Activated T-helper 2 cell treated with anti-CD3 and anti-CD28 coated beads, Interferon-gamma antibody, Interleukin-2, Interleukin-4, amounts not matched to agents 10 μg/mL and 5 μg/mL and 100 μg/mL, durations not matched to agents 14 hours and 24 hours and 36 hours (primary cell): ENCODE results near the gene MAFG. TPM values are rescaled to one million over a fixed set of nuclear protein-coding genes. Genes with fewer than 3 reads are reported as not detected.

ENCODE experiments used
- DNase-seq: peaks from one replicate; pipeline ENCODE4 v3.0.0; 2021; ENCODE audit warnings: low spot score
- H3K27ac Mint-ChIP-seq: one replicate; pipeline ENCODE4 v1.8.0; 2021; ENCODE audit warnings: mixed read lengths
- H3K27me3 Mint-ChIP-seq: one replicate; pipeline ENCODE4 v1.8.0; 2021; ENCODE audit warnings: low read depth, mixed read lengths
- H3K36me3 Mint-ChIP-seq: one replicate; pipeline ENCODE4 v1.8.0; 2021; ENCODE audit warnings: low read depth, mixed read lengths
- H3K4me1 Mint-ChIP-seq: one replicate; pipeline ENCODE4 v1.8.0; 2021; ENCODE audit warnings: low read depth, mixed read lengths
- H3K4me3 Mint-ChIP-seq: one replicate; pipeline ENCODE4 v1.8.0; 2021; ENCODE audit warnings: low read depth, mild to moderate bottlenecking, moderate library complexity, mixed read lengths
- H3K9me3 Mint-ChIP-seq: one replicate; pipeline ENCODE4 v1.8.0; 2021; ENCODE audit warnings: mixed read lengths
- intact Hi-C: fragments of 100-400 bp; cut with micrococcal nuclease; formaldehyde crosslinking; loops from one replicate; pipeline ENCODE4 v1.15.1; 2023
- total RNA-seq: library from RNA; stranded (reverse); gene quantifications from 2 replicates; pipeline ENCODE4 v1.2.3, GENCODE V29; 2022

Gene MAFG
- total RNA-seq, 1 donor from 2014 or later = 30.3 TPM

GRCh38 chr17:81889602-81890001 lies 37.9 kb downstream of the MAFG start:
- peak overlapping the region; percentile 88 for H3K4me3 Mint-ChIP-seq
- H3K4me1 Mint-ChIP-seq = peaks cover 18% of the 10 kb centered on the region
- peaks cover 63% of the 10 kb centered on the region for H3K36me3 Mint-ChIP-seq
- DNase-seq = no peak
- intact Hi-C loops = loop anchor here (2.0 kb wide), 1 partner anchor 19 kb away; the partner anchor contains the start of gene ARHGDIA
- H3K27ac Mint-ChIP-seq = peak overlapping the region; percentile 92
- no peaks in the 10 kb centered on the region for H3K9me3 Mint-ChIP-seq
- no peaks in the 10 kb centered on the region for H3K27me3 Mint-ChIP-seq

- H3K27me3 Mint-ChIP-seq = no peaks in the 10 kb centered on the region
- no peaks in the 10 kb centered on the region for H3K9me3 Mint-ChIP-seq
Observed at GRCh38 chr17:81888988-81889595, 38.4 kb downstream of the MAFG start.

GRCh38 chr17:81888105-81888987 lies 39.2 kb downstream of the MAFG start:
- H3K27ac Mint-ChIP-seq = peak overlapping the region; percentile 85
- H3K27me3 Mint-ChIP-seq = no peaks in the 10 kb centered on the region
- peaks cover 71% of the 10 kb centered on the region for H3K36me3 Mint-ChIP-seq
- DNase-seq = no peak
- H3K9me3 Mint-ChIP-seq = no peaks in the 10 kb centered on the region
- H3K4me3 Mint-ChIP-seq = peak overlapping the region; percentile 71
- intact Hi-C loops = no loop called here
- H3K4me1 Mint-ChIP-seq = peaks cover 18% of the 10 kb centered on the region

More at GRCh38 chr17:81888988-81889595, 38.4 kb downstream of the MAFG start:
- H3K4me1 Mint-ChIP-seq = peaks cover 18% of the 10 kb centered on the region
- H3K4me3 Mint-ChIP-seq = peak overlapping the region; percentile 88
- intact Hi-C loops = no loop called here
- no peak for DNase-seq
- peaks cover 68% of the 10 kb centered on the region for H3K36me3 Mint-ChIP-seq
- H3K27ac Mint-ChIP-seq = peak overlapping the region; percentile 85

GRCh38 chr17:81885869-81886548 lies 41.5 kb downstream of the MAFG start:
- no peak overlapping the region for H3K27ac Mint-ChIP-seq
- no peaks in the 10 kb centered on the region for H3K9me3 Mint-ChIP-seq
- DNase-seq = no peak
- peaks cover 16% of the 10 kb centered on the region for H3K4me1 Mint-ChIP-seq
- H3K4me3 Mint-ChIP-seq = no peak overlapping the region
- no peaks in the 10 kb centered on the region for H3K27me3 Mint-ChIP-seq
- H3K36me3 Mint-ChIP-seq = peaks cover 83% of the 10 kb centered on the region
- intact Hi-C loops = no loop called here

GRCh38 chr17:81885454-81885853 lies 42.1 kb downstream of the MAFG start:
- Mint-ChIP-seq H3K9me3 (no peaks in the 10 kb centered on the region), H3K27me3 (no peaks in the 10 kb centered on the region), H3K27ac (no peak overlapping the region), H3K4me1 (peaks cover 16% of the 10 kb centered on the region), H3K36me3 (peaks cover 84% of the 10 kb centered on the region), H3K4me3 (no peak overlapping the region)
- no peak for DNase-seq
- intact Hi-C loops = no loop called here

GRCh38 chr17:81884968-81885367 lies 42.6 kb downstream of the MAFG start:
- Mint-ChIP-seq H3K27ac (no peak overlapping the region), H3K4me3 (no peak overlapping the region), H3K9me3 (no peaks in the 10 kb centered on the region), H3K4me1 (peaks cover 16% of the 10 kb centered on the region), H3K27me3 (no peaks in the 10 kb centered on the region), H3K36me3 (peaks cover 83% of the 10 kb centered on the region)
- intact Hi-C loops = no loop called here
- DNase-seq = no peak

GRCh38 chr17:81884520-81884919 lies 43.0 kb downstream of the MAFG start:
- Mint-ChIP-seq H3K27ac (no peak overlapping the region), H3K36me3 (peaks cover 84% of the 10 kb centered on the region), H3K9me3 (no peaks in the 10 kb centered on the region), H3K27me3 (no peaks in the 10 kb centered on the region), H3K4me3 (no peak overlapping the region), H3K4me1 (peaks cover 16% of the 10 kb centered on the region)
- DNase-seq = no peak
- intact Hi-C loops = no loop called here

GRCh38 chr17:81879121-81879520 lies 48.4 kb downstream of the MAFG start:
- H3K4me3 Mint-ChIP-seq = no peak overlapping the region
- intact Hi-C loops = no loop called here

GRCh38 chr17:81878294-81878693 lies 49.2 kb downstream of the MAFG start:
- H3K27me3 Mint-ChIP-seq = no peaks in the 10 kb centered on the region
- intact Hi-C loops = no loop called here
- H3K9me3 Mint-ChIP-seq = no peaks in the 10 kb centered on the region
- H3K36me3 Mint-ChIP-seq = peaks cover 55% of the 10 kb centered on the region
- peaks cover 7% of the 10 kb centered on the region for H3K4me1 Mint-ChIP-seq
- DNase-seq = no peak
- no peak overlapping the region for H3K4me3 Mint-ChIP-seq
- no peak overlapping the region for H3K27ac Mint-ChIP-seq

More at GRCh38 chr17:81879121-81879520, 48.4 kb downstream of the MAFG start:
- Mint-ChIP-seq H3K9me3 (no peaks in the 10 kb centered on the region), H3K27me3 (no peaks in the 10 kb centered on the region), H3K27ac (no peak overlapping the region), H3K36me3 (peaks cover 58% of the 10 kb centered on the region), H3K4me1 (peaks cover 3% of the 10 kb centered on the region)
- no peak for DNase-seq

GRCh38 chr17:81877569-81877968 lies 50.0 kb downstream of the MAFG start:
- intact Hi-C loops = no loop called here
- H3K4me3 Mint-ChIP-seq = no peak overlapping the region
- H3K4me1 Mint-ChIP-seq = peaks cover 12% of the 10 kb centered on the region
- H3K36me3 Mint-ChIP-seq = peaks cover 51% of the 10 kb centered on the region
- no peaks in the 10 kb centered on the region for H3K9me3 Mint-ChIP-seq
- H3K27ac Mint-ChIP-seq = no peak overlapping the region
- DNase-seq = no peak
- no peaks in the 10 kb centered on the region for H3K27me3 Mint-ChIP-seq

GRCh38 chr17:81871387-81872230 lies 55.9 kb downstream of the MAFG start:
- intact Hi-C loops = loop anchor here (2.0 to 5.0 kb wide), 2 partner anchors 19 to 39 kb away; partner anchors contain the start of genes ALYREF, ANAPC11 and MCRIP1
- Mint-ChIP-seq H3K4me3 (peak overlapping the region; percentile 82), H3K27me3 (no peaks in the 10 kb centered on the region), H3K27ac (peak overlapping the region; percentile 91), H3K36me3 (peaks cover 36% of the 10 kb centered on the region), H3K4me1 (peaks cover 16% of the 10 kb centered on the region), H3K9me3 (no peaks in the 10 kb centered on the region)
- peak; percentile 94 for DNase-seq

- Mint-ChIP-seq H3K9me3 (no peaks in the 10 kb centered on the region), H3K27me3 (no peaks in the 10 kb centered on the region), H3K27ac (peak within 1 kb of the TSS; percentile 91), H3K36me3 (peaks cover 34% of the 10 kb centered on the region), H3K4me1 (peaks cover 16% of the 10 kb centered on the region), H3K4me3 (peak within 1 kb of the TSS; percentile 89)
- no peak for DNase-seq
- intact Hi-C loops = loop anchor here (1.0 to 5.0 kb wide), 3 partner anchors 10 to 39 kb away; partner anchors contain the start of genes ALYREF, ANAPC11 and MCRIP1
Observed at GRCh38 chr17:81870981-81871386, 56.6 kb downstream of the MAFG start, which contains the start of gene ARHGDIA. ARHGDIA (minus strand) TSS chr17:81871337; CDS start chr17:81869930, 1,407 bp downstream.
